GM23338 (cell line): ENCODE results near the gene STARD8. TPM values are rescaled to one million over a fixed set of nuclear protein-coding genes. Genes with fewer than 3 reads are reported as not detected.
"Not testable (repeated sequence)": the region's sequence is repeated elsewhere in the genome, so short reads cannot be mapped to it uniquely, and the experiment has no call there.

Source experiments
- ATAC-seq: fragments of 200-7000 bp; cut with Tn5 transposase; 3 replicates; pipeline ENCODE4 v1.9.1; 2020
- DNase-seq: peaks from one replicate; pipeline ENCODE4 v3.0.0-alpha.2; 2015; ENCODE audit warnings: low spot score
- H2AFZ ChIP-seq: fragments of 200-600 bp; sonication (generic); 2 replicates; pipeline ENCODE4 v1.8.0; 2016; ENCODE audit warnings: antibody characterized with exemption, mild to moderate bottlenecking, moderate library complexity
- H3F3A ChIP-seq: fragments of 200-600 bp; sonication (generic); replicated peaks from 2 replicates; pipeline ENCODE4 v1.8.0; 2017; ENCODE audit warnings: antibody characterized with exemption, mixed run types, low read depth
- H3K27ac ChIP-seq: fragments of 200-600 bp; sonication (generic); 2 replicates; pipeline ENCODE4 v1.6.1; 2016; ENCODE audit warnings: low read depth
- H3K27me3 ChIP-seq: fragments of 200-600 bp; sonication (generic); 2 replicates; pipeline ENCODE4 v1.8.0; 2016; ENCODE audit warnings: mild to moderate bottlenecking, mixed run types, moderate library complexity; ENCODE audit not compliant: insufficient read depth
- H3K36me3 ChIP-seq: fragments of 200-600 bp; sonication (generic); 2 replicates; pipeline ENCODE4 v1.8.0; 2016; ENCODE audit warnings: mild to moderate bottlenecking; ENCODE audit not compliant: insufficient read depth
- H3K4me1 ChIP-seq: fragments of 200-600 bp; sonication (generic); 2 replicates; pipeline ENCODE4 v1.8.0; 2016; ENCODE audit warnings: mild to moderate bottlenecking, moderate library complexity; ENCODE audit not compliant: insufficient read depth
- H3K4me2 ChIP-seq: fragments of 200-600 bp; sonication (generic); 2 replicates; pipeline ENCODE4 v1.7.1; 2017; ENCODE audit warnings: mixed run types
- H3K4me3 ChIP-seq: fragments of 200-600 bp; sonication (generic); 2 replicates; pipeline ENCODE4 v1.6.1; 2016; ENCODE audit warnings: mixed run types
- H3K79me2 ChIP-seq: fragments of 200-600 bp; sonication (generic); replicated peaks from 2 replicates; pipeline ENCODE4 v1.8.0; 2017; ENCODE audit warnings: mild to moderate bottlenecking; ENCODE audit not compliant: insufficient read depth
- H3K9me2 ChIP-seq: fragments of 200-600 bp; sonication (generic); 2 replicates; pipeline ENCODE4 v1.8.0; 2017; ENCODE audit not compliant: insufficient read depth
- H4K20me1 ChIP-seq: fragments of 200-600 bp; sonication (generic); replicated peaks from 2 replicates; pipeline ENCODE4 v1.8.0; 2017; ENCODE audit warnings: mild to moderate bottlenecking; ENCODE audit not compliant: insufficient read depth
- H3K27ac Mint-ChIP-seq: 2 replicates; pipeline ENCODE4 v1.8.0; 2020; ENCODE audit warnings: inconsistent platforms, mild to moderate bottlenecking, moderate library complexity, mixed read lengths
- H3K27me3 Mint-ChIP-seq: 3 replicates; pipeline ENCODE4 v1.8.0; 2022; ENCODE audit warnings: low read depth, mild to moderate bottlenecking, moderate library complexity, mixed read lengths, inconsistent platforms; ENCODE audit not compliant: insufficient read depth, poor library complexity
- H3K36me3 Mint-ChIP-seq: 3 replicates; pipeline ENCODE4 v1.8.0; 2021; ENCODE audit warnings: low read depth, mild to moderate bottlenecking, inconsistent platforms, moderate library complexity, mixed read lengths
- H3K4me1 Mint-ChIP-seq: 3 replicates; pipeline ENCODE4 v1.8.0; 2020; ENCODE audit warnings: mild to moderate bottlenecking, inconsistent platforms, mixed read lengths
- H3K4me3 Mint-ChIP-seq: 3 replicates; pipeline ENCODE4 v1.8.0; 2021; ENCODE audit warnings: moderate library complexity, mild to moderate bottlenecking, inconsistent platforms, mixed read lengths
- H3K9me3 Mint-ChIP-seq: 3 replicates; pipeline ENCODE4 v1.8.0; 2020; ENCODE audit warnings: moderate library complexity, mild to moderate bottlenecking, inconsistent platforms, mixed read lengths
- CREB1 ChIP-seq: fragments of 250-450 bp; sonication (Bioruptor Pico); IDR thresholded peaks from 2 replicates; pipeline ENCODE4 v1.5.0; 2020; ENCODE audit warnings: low read depth, mild to moderate bottlenecking, moderate library complexity
- EZH2 ChIP-seq: fragments of 200-600 bp; sonication (generic); IDR thresholded peaks from one replicate; pipeline ENCODE4 v1.8.0; 2017; ENCODE audit warnings: antibody characterized with exemption, mild to moderate bottlenecking, low read depth; ENCODE audit not compliant: unreplicated experiment
- EZH2phosphoT487 ChIP-seq: fragments of 200-600 bp; sonication (generic); IDR thresholded peaks from one replicate; pipeline ENCODE4 v1.8.1; 2018; ENCODE audit warnings: antibody characterized with exemption; ENCODE audit not compliant: unreplicated experiment
- JUNB ChIP-seq: IDR thresholded peaks from one replicate; pipeline ENCODE4 v1.6.1; 2016; ENCODE audit warnings: antibody characterized with exemption; ENCODE audit not compliant: unreplicated experiment
- NANOG ChIP-seq: IDR thresholded peaks from 2 replicates; pipeline ENCODE4 v1.6.1; 2016; ENCODE audit warnings: antibody characterized with exemption, borderline replicate concordance
- POLR2AphosphoS5 ChIP-seq: IDR thresholded peaks from 2 replicates; pipeline ENCODE4 v1.6.1; 2016; ENCODE audit warnings: antibody characterized with exemption, low read depth
- STAT1 ChIP-seq: IDR thresholded peaks from one replicate; pipeline ENCODE4 v1.6.1; 2016; ENCODE audit warnings: antibody characterized with exemption; ENCODE audit not compliant: unreplicated experiment
- ZNF114 ChIP-seq: fragments of 250-450 bp; sonication (Bioruptor Pico); IDR thresholded peaks from 2 replicates; pipeline ENCODE4 v1.5.0; 2020; ENCODE audit warnings: mild to moderate bottlenecking, moderate library complexity
- ZNF331 ChIP-seq: fragments of 250-450 bp; sonication (Bioruptor Pico); IDR thresholded peaks from 2 replicates; pipeline ENCODE4 v1.5.0; 2020; ENCODE audit warnings: low read depth, mild to moderate bottlenecking, moderate library complexity
- polyA plus RNA-seq: library from polyadenylated mRNA; unstranded; fragments of >200 nt; fragmentation: Nextera tagmentation; extraction: Ambion mirVana; gene quantifications from 2 replicates; pipeline ENCODE4 v1.2.1, GENCODE V29; 2016
- total RNA-seq: library from RNA; depleted of rRNA; stranded (reverse); fragments of >200 nt; shearing (Covaris generic); gene quantifications from 2 replicates; pipeline ENCODE4 v1.2.3, GENCODE V29; 2014
- TF ChIP-seq, protein P1 (sequence below): IDR thresholded peaks from 2 replicates; pipeline ENCODE4 v1.6.1; 2016; ENCODE audit warnings: antibody characterized with exemption
- TF ChIP-seq, protein P2 (sequence below), 2 experiments: fragments of 200-600 bp in 1 of 2; sonication (generic) in 1 of 2; conservative IDR thresholded peaks; 2 replicates each; pipeline versions ENCODE4 v1.5.1 to v1.6.1; 2016 to 2017; ENCODE audit warnings: antibody characterized with exemption in 2 of 2, low read depth in 2 of 2, mild to moderate bottlenecking in 2 of 2, moderate library complexity in 1 of 2
- TF ChIP-seq, protein P3 (sequence below): IDR thresholded peaks from one replicate; pipeline ENCODE4 v1.6.1; 2018; ENCODE audit warnings: antibody characterized with exemption; ENCODE audit not compliant: unreplicated experiment

STARD8 gene
- total and polyA plus RNA-seq, 2 experiments from 2014 or later: 0.74 to 5.6 TPM

DNA sequence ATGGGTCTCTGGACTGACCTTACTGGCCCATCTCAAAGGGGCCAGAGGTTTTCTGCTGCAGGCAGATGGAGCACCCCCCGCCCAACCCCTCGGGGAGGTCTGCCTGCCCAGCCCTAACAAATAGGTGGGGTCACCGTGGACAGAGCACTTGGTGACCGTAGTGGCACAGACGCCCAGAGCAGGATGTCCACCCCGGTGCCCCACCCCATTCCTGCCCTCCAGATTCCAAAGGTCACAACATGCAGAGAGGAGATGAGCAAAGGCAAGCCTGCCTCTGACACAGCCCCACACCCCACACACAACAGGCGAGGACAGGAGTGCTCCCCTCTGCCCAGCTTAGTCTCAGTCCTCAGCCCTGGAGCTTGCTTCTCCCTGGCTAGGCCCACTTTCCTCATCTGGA, 17.5 kb upstream of the STARD8 start:
- H3K4me1 ChIP-seq, H3K4me3 ChIP-seq, H3K4me3 Mint-ChIP-seq, H3K27me3 ChIP-seq, H3K9me3 Mint-ChIP-seq, DNase-seq, H3K36me3 ChIP-seq, H3K4me2 ChIP-seq, H3F3A ChIP-seq, H3K27ac ChIP-seq, H4K20me1 ChIP-seq, H3K27me3 Mint-ChIP-seq, H3K4me1 Mint-ChIP-seq, H3K36me3 Mint-ChIP-seq, H3K79me2 ChIP-seq, ATAC-seq, H3K9me2 ChIP-seq, H2AFZ ChIP-seq, H3K27ac Mint-ChIP-seq: not testable (repeated sequence)

DNA sequence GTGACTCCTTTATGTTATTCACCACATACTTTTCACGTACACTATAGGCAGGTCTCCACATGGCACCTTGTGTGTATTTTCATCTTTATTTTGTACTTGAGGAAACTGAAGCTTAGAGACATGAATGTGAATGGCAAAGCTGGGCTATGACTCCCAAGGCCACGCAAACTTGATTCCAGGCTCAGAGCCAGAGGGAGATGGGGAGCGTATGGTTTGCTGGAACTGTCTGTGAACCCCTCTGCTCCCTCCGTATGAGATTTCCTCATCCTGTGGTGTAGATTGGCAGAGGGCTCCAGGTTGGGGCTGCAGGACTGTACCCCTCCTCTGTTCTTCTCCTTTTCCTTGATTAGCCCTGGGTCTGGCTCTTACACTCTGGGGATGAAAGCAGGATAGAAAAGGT, 16.1 kb upstream of the STARD8 start:
- no peak overlapping the region for H2AFZ ChIP-seq
- H4K20me1 ChIP-seq: no peaks in the 10 kb centered on the region
- no peaks in the 10 kb centered on the region for H3K36me3 ChIP-seq
- no peaks in the 10 kb centered on the region for H3K9me2 ChIP-seq
- H3K27ac ChIP-seq: no peak overlapping the region
- ATAC-seq (no peak), DNase-seq (no peak)
- Mint-ChIP-seq H3K27me3 (no peaks in the 10 kb centered on the region), H3K27ac (no peak overlapping the region), H3K4me1 (no peaks in the 10 kb centered on the region), H3K36me3 (no peaks in the 10 kb centered on the region), H3K4me3 (no peak overlapping the region), H3K9me3 (no peaks in the 10 kb centered on the region)
- no peaks in the 10 kb centered on the region for H3K27me3 ChIP-seq
- H3F3A ChIP-seq: no peaks in the 10 kb centered on the region
- H3K4me1 ChIP-seq: no peaks in the 10 kb centered on the region
- H3K4me2 ChIP-seq: no peak overlapping the region
- H3K79me2 ChIP-seq: no peaks in the 10 kb centered on the region
- no peak overlapping the region for H3K4me3 ChIP-seq
- TF ChIP-seq ZNF331 (no peak), NANOG (no peak), ZNF114 (CRISPR knock-in tag) (no peak), CREB1 (CRISPR knock-in tag) (no peak), POLR2AphosphoS5 (no peak), EZH2 (no peak), STAT1 (no peak), EZH2phosphoT487 (no peak), JUNB (no peak)
- TF ChIP-seq, protein P1, sequence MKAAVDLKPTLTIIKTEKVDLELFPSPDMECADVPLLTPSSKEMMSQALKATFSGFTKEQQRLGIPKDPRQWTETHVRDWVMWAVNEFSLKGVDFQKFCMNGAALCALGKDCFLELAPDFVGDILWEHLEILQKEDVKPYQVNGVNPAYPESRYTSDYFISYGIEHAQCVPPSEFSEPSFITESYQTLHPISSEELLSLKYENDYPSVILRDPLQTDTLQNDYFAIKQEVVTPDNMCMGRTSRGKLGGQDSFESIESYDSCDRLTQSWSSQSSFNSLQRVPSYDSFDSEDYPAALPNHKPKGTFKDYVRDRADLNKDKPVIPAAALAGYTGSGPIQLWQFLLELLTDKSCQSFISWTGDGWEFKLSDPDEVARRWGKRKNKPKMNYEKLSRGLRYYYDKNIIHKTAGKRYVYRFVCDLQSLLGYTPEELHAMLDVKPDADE: no peak
- TF ChIP-seq, protein P2, sequence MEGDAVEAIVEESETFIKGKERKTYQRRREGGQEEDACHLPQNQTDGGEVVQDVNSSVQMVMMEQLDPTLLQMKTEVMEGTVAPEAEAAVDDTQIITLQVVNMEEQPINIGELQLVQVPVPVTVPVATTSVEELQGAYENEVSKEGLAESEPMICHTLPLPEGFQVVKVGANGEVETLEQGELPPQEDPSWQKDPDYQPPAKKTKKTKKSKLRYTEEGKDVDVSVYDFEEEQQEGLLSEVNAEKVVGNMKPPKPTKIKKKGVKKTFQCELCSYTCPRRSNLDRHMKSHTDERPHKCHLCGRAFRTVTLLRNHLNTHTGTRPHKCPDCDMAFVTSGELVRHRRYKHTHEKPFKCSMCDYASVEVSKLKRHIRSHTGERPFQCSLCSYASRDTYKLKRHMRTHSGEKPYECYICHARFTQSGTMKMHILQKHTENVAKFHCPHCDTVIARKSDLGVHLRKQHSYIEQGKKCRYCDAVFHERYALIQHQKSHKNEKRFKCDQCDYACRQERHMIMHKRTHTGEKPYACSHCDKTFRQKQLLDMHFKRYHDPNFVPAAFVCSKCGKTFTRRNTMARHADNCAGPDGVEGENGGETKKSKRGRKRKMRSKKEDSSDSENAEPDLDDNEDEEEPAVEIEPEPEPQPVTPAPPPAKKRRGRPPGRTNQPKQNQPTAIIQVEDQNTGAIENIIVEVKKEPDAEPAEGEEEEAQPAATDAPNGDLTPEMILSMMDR (conservative IDR thresholded peaks at IDR 0.05; ENCODE audit: low read depth in 2 of 2): no peak
- TF ChIP-seq, protein P3, sequence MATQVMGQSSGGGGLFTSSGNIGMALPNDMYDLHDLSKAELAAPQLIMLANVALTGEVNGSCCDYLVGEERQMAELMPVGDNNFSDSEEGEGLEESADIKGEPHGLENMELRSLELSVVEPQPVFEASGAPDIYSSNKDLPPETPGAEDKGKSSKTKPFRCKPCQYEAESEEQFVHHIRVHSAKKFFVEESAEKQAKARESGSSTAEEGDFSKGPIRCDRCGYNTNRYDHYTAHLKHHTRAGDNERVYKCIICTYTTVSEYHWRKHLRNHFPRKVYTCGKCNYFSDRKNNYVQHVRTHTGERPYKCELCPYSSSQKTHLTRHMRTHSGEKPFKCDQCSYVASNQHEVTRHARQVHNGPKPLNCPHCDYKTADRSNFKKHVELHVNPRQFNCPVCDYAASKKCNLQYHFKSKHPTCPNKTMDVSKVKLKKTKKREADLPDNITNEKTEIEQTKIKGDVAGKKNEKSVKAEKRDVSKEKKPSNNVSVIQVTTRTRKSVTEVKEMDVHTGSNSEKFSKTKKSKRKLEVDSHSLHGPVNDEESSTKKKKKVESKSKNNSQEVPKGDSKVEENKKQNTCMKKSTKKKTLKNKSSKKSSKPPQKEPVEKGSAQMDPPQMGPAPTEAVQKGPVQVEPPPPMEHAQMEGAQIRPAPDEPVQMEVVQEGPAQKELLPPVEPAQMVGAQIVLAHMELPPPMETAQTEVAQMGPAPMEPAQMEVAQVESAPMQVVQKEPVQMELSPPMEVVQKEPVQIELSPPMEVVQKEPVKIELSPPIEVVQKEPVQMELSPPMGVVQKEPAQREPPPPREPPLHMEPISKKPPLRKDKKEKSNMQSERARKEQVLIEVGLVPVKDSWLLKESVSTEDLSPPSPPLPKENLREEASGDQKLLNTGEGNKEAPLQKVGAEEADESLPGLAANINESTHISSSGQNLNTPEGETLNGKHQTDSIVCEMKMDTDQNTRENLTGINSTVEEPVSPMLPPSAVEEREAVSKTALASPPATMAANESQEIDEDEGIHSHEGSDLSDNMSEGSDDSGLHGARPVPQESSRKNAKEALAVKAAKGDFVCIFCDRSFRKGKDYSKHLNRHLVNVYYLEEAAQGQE: no peak
